ENCODE measurements around the gene DAG1.
"Not testable (repeated sequence)": the region's sequence is repeated elsewhere in the genome, so short reads cannot be mapped to it uniquely, and the experiment has no call there.

The DAG1 gene

GRCh38 chr3:49469037-49469935 is 781 bp upstream of the DAG1 start:
- DNase-seq, result peak in 42 of 58 donors; percentile 13 to 83 (median 54)

GRCh38 chr3:49470714-49471420 is 800 bp downstream of the DAG1 start:
- peak in 3 of 58 donors; percentile 42 to 70 (median 54) for DNase-seq

- no peak for DNase-seq
Observed at GRCh38 chr3:49471856-49472495, 1.9 kb downstream of the DAG1 start.

GRCh38 chr3:49476563-49476962 is 6.5 kb downstream of the DAG1 start:
- DNase-seq, result no peak

- no peak for DNase-seq
Observed at GRCh38 chr3:49482766-49483165, 12.7 kb downstream of the DAG1 start.

- no peak for DNase-seq
Observed at GRCh38 chr3:49484471-49484870, 14.4 kb downstream of the DAG1 start.

GRCh38 chr3:49489247-49489646 is 19.2 kb downstream of the DAG1 start:
- no peak for DNase-seq

- no peak for DNase-seq
Observed at GRCh38 chr3:49492969-49493368, 22.9 kb downstream of the DAG1 start.

- peak in 3 of 58 donors; percentile 3 to 37 (median 4) for DNase-seq
Observed at GRCh38 chr3:49493901-49494300, 23.8 kb downstream of the DAG1 start.

- no peak for DNase-seq
Observed at GRCh38 chr3:49495023-49495422, 25.0 kb downstream of the DAG1 start.

- DNase-seq, result not testable (repeated sequence)
Observed at GRCh38 chr3:49496845-49497244, 26.8 kb downstream of the DAG1 start.

- DNase-seq, result no peak
Observed at GRCh38 chr3:49497606-49498005, 27.5 kb downstream of the DAG1 start.

GRCh38 chr3:49498239-49498638 is 28.2 kb downstream of the DAG1 start:
- DNase-seq, result no peak

GRCh38 chr3:49498648-49499047 is 28.6 kb downstream of the DAG1 start:
- DNase-seq, result no peak

- DNase-seq, result no peak
Observed at GRCh38 chr3:49500205-49500731, 30.2 kb downstream of the DAG1 start.

- peak in 21 of 58 donors; percentile 2 to 59 (median 15) for DNase-seq
Observed at GRCh38 chr3:49500732-49501609, 30.9 kb downstream of the DAG1 start.

GRCh38 chr3:49501842-49502241 is 31.8 kb downstream of the DAG1 start:
- no peak for DNase-seq

GRCh38 chr3:49506906-49507305 is 36.8 kb downstream of the DAG1 start:
- DNase-seq, result no peak

GRCh38 chr3:49509028-49509561 is 39.0 kb downstream of the DAG1 start:
- no peak for DNase-seq

- DNase-seq, result no peak
Observed at GRCh38 chr3:49511639-49512038, 41.6 kb downstream of the DAG1 start.

Data from anterior cingulate cortex (tissue), 58 donors.